HFF-Myc (cell line): Measurements from ENCODE around the gene SLC25A13.
"Not testable (repeated sequence)": the region's sequence is repeated elsewhere in the genome, so short reads cannot be mapped to it uniquely, and the experiment has no call there.

Experiments used
- DNase-seq: peaks from one replicate; pipeline ENCODE4 v3.0.0-alpha.2; 2011; ENCODE audit warnings: low read depth; ENCODE audit errors: extremely low read depth
- H3K4me3 ChIP-seq: replicated peaks from 2 replicates; pipeline ENCODE4 v1.5.1; 2011; ENCODE audit warnings: low read depth, mild to moderate bottlenecking, control low read depth, low read length
- CTCF ChIP-seq: IDR thresholded peaks from 2 replicates; pipeline ENCODE4 v1.5.1; 2012; ENCODE audit warnings: mild to moderate bottlenecking, low read depth, low read length, control low read depth; ENCODE audit errors: missing control alignments

Gene SLC25A13

DNA sequence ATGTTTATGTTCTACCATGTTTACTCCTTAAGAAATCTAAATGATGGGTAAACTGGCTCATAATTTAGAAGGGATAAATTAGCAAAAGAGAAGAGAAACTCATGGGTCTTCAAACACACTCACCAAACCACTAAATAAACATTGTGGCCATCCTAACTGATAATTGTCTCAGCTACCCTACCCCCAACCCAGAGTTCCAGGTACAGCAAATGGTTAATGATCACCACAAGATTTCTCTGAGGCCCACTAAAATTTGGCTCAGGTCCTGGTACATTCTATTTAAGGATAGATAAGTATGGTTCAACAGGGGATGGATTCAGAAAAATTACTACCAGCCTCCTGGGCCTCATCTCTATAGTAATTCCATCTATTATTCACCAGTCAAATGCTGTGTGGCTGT, 21.4 kb downstream of the SLC25A13 start:
- no peak for TF ChIP-seq CTCF
- no peak for DNase-seq
- no peak overlapping the region for H3K4me3 ChIP-seq

GRCh38 chr7:96299496-96299895, 22.4 kb downstream of the SLC25A13 start:
- no peak for TF ChIP-seq CTCF
- DNase-seq: no peak
- no peak overlapping the region for H3K4me3 ChIP-seq

GRCh38 chr7:96297876-96298275, 24.0 kb downstream of the SLC25A13 start:
- DNase-seq: no peak
- H3K4me3 ChIP-seq: no peak overlapping the region
- TF ChIP-seq CTCF: no peak

- not testable (repeated sequence) for DNase-seq, H3K4me3 ChIP-seq
Observed at GRCh38 chr7:96297446-96297845, 24.5 kb downstream of the SLC25A13 start.

DNA sequence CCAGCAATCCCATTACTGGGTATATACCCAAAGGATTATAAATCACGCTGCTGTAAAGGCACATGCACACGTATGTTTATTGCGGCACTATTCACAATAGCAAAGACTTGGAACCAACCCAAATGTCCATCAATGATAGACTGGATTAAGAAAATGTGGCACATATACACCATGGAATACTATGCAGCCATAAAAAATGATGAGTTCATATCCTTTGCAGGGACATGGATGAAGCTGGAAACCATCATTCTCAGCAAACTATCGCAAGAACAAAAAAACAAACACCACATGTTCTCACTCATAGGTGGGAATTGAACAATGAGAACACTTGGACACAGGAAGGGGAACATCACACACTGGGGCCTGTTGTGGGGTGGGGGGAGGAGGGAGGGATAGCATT, 28.0 kb downstream of the SLC25A13 start:
- not testable (repeated sequence) for DNase-seq, H3K4me3 ChIP-seq

DNA sequence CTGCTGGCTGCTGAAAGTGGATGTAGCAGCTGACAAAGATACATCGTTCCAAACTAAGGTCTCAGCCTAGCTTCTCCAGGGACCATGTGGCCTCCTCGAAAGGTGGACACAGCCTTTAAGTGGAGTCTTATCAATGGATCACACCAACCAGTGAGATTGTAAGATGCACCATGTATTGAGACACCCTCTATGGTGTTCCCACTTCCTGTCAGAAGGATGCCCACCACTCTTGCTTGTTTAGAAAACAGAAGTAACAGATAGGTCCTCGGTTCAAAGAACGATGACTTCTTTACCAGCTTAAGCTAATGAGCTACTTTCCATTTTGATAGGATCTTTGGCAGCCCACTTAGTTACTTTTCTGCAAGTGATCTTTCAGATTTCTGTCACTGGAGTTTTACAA, 34.3 kb downstream of the SLC25A13 start:
- H3K4me3 ChIP-seq: no peak overlapping the region
- no peak for TF ChIP-seq CTCF

GRCh38 chr7:96287132-96287531, 34.8 kb downstream of the SLC25A13 start:
- H3K4me3 ChIP-seq: no peak overlapping the region
- no peak for DNase-seq
- no peak for TF ChIP-seq CTCF

More for the DNA sequence above, 34.3 kb downstream of the SLC25A13 start:
- DNase-seq: no peak

GRCh38 chr7:96285579-96285978, 36.3 kb downstream of the SLC25A13 start:
- no peak for DNase-seq
- TF ChIP-seq CTCF: no peak
- H3K4me3 ChIP-seq: no peak overlapping the region
